HL-60 (cell line): ENCODE results near the gene PUS1.
"Not testable (repeated sequence)": the region's sequence is repeated elsewhere in the genome, so short reads cannot be mapped to it uniquely, and the experiment has no call there.

Experiments
- POLR2AphosphoS5 ChIP-seq: IDR thresholded peaks from 2 replicates; pipeline ENCODE4 v1.6.1; 2012; ENCODE audit warnings: low read depth
- TF ChIP-seq, protein P1 (sequence below): IDR thresholded peaks from one replicate; pipeline ENCODE4 v1.5.1; 2011; ENCODE audit warnings: low read length, control low read depth, inconsistent platforms; ENCODE audit not compliant: insufficient read depth
- TF ChIP-seq, protein P2 (sequence below): IDR thresholded peaks from 2 replicates; pipeline ENCODE4 v1.6.1; 2012; ENCODE audit warnings: low read depth; ENCODE audit not compliant: insufficient replicate concordance

DNA sequence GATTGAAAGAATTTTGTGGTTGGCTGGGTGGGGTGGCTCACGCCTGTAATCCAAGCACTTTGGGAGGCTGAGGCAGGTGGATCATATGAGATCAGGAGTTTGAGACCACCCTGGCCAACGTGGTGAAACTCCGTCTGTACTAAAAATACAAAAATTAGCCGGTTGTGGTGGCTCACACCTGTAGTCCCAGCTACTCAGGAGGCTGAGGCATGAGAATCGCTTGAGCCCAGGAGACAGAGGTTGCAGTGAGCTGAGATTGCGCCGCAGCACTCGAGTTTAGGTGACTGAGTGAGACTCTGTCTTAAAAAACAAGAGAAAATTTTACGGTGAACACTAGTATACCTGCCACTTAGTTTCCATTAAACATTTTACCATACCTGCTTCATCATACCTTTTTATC, 24.7 kb downstream of the PUS1 start:
- TF ChIP-seq, protein P1, sequence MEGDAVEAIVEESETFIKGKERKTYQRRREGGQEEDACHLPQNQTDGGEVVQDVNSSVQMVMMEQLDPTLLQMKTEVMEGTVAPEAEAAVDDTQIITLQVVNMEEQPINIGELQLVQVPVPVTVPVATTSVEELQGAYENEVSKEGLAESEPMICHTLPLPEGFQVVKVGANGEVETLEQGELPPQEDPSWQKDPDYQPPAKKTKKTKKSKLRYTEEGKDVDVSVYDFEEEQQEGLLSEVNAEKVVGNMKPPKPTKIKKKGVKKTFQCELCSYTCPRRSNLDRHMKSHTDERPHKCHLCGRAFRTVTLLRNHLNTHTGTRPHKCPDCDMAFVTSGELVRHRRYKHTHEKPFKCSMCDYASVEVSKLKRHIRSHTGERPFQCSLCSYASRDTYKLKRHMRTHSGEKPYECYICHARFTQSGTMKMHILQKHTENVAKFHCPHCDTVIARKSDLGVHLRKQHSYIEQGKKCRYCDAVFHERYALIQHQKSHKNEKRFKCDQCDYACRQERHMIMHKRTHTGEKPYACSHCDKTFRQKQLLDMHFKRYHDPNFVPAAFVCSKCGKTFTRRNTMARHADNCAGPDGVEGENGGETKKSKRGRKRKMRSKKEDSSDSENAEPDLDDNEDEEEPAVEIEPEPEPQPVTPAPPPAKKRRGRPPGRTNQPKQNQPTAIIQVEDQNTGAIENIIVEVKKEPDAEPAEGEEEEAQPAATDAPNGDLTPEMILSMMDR = not testable (repeated sequence)
- TF ChIP-seq, protein P2, sequence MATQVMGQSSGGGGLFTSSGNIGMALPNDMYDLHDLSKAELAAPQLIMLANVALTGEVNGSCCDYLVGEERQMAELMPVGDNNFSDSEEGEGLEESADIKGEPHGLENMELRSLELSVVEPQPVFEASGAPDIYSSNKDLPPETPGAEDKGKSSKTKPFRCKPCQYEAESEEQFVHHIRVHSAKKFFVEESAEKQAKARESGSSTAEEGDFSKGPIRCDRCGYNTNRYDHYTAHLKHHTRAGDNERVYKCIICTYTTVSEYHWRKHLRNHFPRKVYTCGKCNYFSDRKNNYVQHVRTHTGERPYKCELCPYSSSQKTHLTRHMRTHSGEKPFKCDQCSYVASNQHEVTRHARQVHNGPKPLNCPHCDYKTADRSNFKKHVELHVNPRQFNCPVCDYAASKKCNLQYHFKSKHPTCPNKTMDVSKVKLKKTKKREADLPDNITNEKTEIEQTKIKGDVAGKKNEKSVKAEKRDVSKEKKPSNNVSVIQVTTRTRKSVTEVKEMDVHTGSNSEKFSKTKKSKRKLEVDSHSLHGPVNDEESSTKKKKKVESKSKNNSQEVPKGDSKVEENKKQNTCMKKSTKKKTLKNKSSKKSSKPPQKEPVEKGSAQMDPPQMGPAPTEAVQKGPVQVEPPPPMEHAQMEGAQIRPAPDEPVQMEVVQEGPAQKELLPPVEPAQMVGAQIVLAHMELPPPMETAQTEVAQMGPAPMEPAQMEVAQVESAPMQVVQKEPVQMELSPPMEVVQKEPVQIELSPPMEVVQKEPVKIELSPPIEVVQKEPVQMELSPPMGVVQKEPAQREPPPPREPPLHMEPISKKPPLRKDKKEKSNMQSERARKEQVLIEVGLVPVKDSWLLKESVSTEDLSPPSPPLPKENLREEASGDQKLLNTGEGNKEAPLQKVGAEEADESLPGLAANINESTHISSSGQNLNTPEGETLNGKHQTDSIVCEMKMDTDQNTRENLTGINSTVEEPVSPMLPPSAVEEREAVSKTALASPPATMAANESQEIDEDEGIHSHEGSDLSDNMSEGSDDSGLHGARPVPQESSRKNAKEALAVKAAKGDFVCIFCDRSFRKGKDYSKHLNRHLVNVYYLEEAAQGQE = not testable (repeated sequence)
- TF ChIP-seq POLR2AphosphoS5 = not testable (repeated sequence)
